ENCODE measurements around the gene FAM111A.

Gene FAM111A

GRCh38 chr11:59199546-59200422 lies 57.1 kb downstream of the FAM111A start:
- Histone ChIP-seq H3K4me3 (ENCODE audit: severe bottlenecking) (no peak overlapping the region), H3K36me3 (ENCODE audit: low read depth) (peaks cover 65% of the 10 kb centered on the region), H3K27ac (ENCODE audit: poor library complexity, severe bottlenecking) (no peak overlapping the region), H3K27me3 (ENCODE audit: insufficient read depth, poor library complexity, severe bottlenecking) (no peaks in the 10 kb centered on the region), H3K4me1 (ENCODE audit: insufficient read depth, poor library complexity, severe bottlenecking) (no peaks in the 10 kb centered on the region), H3K9me3 (ENCODE audit: severe bottlenecking) (no peaks in the 10 kb centered on the region)
- ATAC-seq (ENCODE audit: low read depth) (no peak), DNase-seq (ENCODE audit: low spot score) (no peak)
- TF ChIP-seq CTCF (IDR thresholded peaks at IDR 0.05; ENCODE audit: poor library complexity, severe bottlenecking): no peak

DNA sequence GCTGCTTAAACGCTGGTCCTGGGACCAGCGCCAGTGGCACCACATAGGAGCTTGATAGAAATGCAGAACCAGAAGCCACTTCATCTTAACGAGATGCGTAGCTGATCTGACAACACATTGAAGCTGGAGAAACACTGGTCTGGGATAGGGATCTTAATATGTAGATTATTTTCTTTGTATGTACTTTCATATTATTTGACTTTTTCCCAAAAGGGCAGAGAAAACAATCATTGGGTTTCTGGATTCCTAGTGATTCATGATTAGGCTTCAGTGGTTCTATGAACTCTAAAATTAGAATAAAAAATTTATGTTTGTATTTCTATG lies 57.7 kb downstream of the FAM111A start:
- no peak for TF ChIP-seq CTCF (IDR thresholded peaks at IDR 0.05; ENCODE audit: poor library complexity, severe bottlenecking)
- DNase-seq (ENCODE audit: low spot score) (no peak), ATAC-seq (ENCODE audit: low read depth) (no peak)
- Histone ChIP-seq H3K9me3 (ENCODE audit: severe bottlenecking) (no peaks in the 10 kb centered on the region), H3K27ac (ENCODE audit: poor library complexity, severe bottlenecking) (no peak overlapping the region), H3K4me1 (ENCODE audit: insufficient read depth, poor library complexity, severe bottlenecking) (no peaks in the 10 kb centered on the region), H3K27me3 (ENCODE audit: insufficient read depth, poor library complexity, severe bottlenecking) (no peaks in the 10 kb centered on the region), H3K36me3 (ENCODE audit: low read depth) (peaks cover 66% of the 10 kb centered on the region), H3K4me3 (ENCODE audit: severe bottlenecking) (no peak overlapping the region)

DNA sequence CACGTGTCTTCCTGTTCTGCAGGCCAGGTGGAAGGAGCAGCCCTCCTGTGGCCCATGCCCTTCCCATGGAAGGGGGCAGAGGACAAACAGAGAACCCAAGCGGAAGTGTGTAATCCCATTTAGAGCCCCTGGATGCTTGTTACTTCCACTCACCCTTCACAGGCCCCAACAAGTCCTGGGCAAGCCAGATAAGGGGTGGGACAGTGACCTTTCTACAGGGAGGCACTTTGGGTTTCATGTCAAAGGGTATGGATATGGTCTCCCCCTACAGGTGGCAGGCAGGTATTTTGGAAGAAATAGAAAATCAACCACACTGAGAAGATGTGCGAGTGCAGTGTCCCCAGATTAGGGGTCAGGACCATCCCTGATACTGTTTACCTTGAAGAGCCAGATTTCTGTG lies 58.7 kb downstream of the FAM111A start:
- ATAC-seq (ENCODE audit: low read depth): peak; percentile 57
- Histone ChIP-seq H3K27me3 (ENCODE audit: insufficient read depth, poor library complexity, severe bottlenecking) (no peaks in the 10 kb centered on the region), H3K27ac (ENCODE audit: poor library complexity, severe bottlenecking) (no peak overlapping the region), H3K9me3 (ENCODE audit: severe bottlenecking) (no peaks in the 10 kb centered on the region), H3K36me3 (ENCODE audit: low read depth) (peaks cover 62% of the 10 kb centered on the region), H3K4me3 (ENCODE audit: severe bottlenecking) (no peak overlapping the region), H3K4me1 (ENCODE audit: insufficient read depth, poor library complexity, severe bottlenecking) (no peaks in the 10 kb centered on the region)
- DNase-seq (ENCODE audit: low spot score): no peak
- peak; percentile 47 for TF ChIP-seq CTCF (IDR thresholded peaks at IDR 0.05; ENCODE audit: poor library complexity, severe bottlenecking)

All from RWPE2 (cell line).